Calu3 (cell line): Measurements from ENCODE around the gene DCC. TPM values are rescaled to one million over a fixed set of nuclear protein-coding genes. Genes with fewer than 3 reads are reported as not detected.

Experiments
- BruUV-seq: library from RNA; stranded (reverse); fragments of 400-500 nt; replicated peaks from 2 replicates; lab custom pipeline; 2021; lab: Mats Ljungman, UMichigan
- CTCF ChIA-PET: fragments of 300-600 bp; sonication (Branson Sonifier 250); formaldehyde crosslinking; loops from one replicate; lab custom pipeline; 2022; ENCODE audit warnings: antibody characterized with exemption; lab: Charles Lee
- DNase-seq: peaks from one replicate; pipeline ENCODE4 v3.0.0; 2022
- H3K27ac Mint-ChIP-seq: one replicate; pipeline ENCODE4 v1.8.0; 2022; ENCODE audit warnings: mixed read lengths; ENCODE audit not compliant: unreplicated experiment
- H3K27me3 Mint-ChIP-seq: one replicate; pipeline ENCODE4 v1.8.0; 2022; ENCODE audit warnings: mixed read lengths; ENCODE audit not compliant: unreplicated experiment
- H3K36me3 Mint-ChIP-seq: one replicate; pipeline ENCODE4 v1.8.0; 2022; ENCODE audit warnings: mild to moderate bottlenecking, moderate library complexity, mixed read lengths; ENCODE audit not compliant: insufficient read depth, unreplicated experiment
- H3K4me1 Mint-ChIP-seq: one replicate; pipeline ENCODE4 v1.8.0; 2022; ENCODE audit warnings: mild to moderate bottlenecking, low read depth, mixed read lengths; ENCODE audit not compliant: unreplicated experiment
- H3K4me3 Mint-ChIP-seq: one replicate; pipeline ENCODE4 v1.8.0; 2022; ENCODE audit warnings: mild to moderate bottlenecking, low read depth, moderate library complexity, mixed read lengths; ENCODE audit not compliant: unreplicated experiment
- H3K9me3 Mint-ChIP-seq: one replicate; pipeline ENCODE4 v1.8.0; 2022; ENCODE audit warnings: low read depth, mixed read lengths; ENCODE audit not compliant: unreplicated experiment
- CTCF ChIP-seq: fragments of 200-600 bp; IDR thresholded peaks from one replicate; pipeline ENCODE4 v1.8.0; 2022; ENCODE audit warnings: antibody characterized with exemption; ENCODE audit not compliant: unreplicated experiment
- intact Hi-C: fragments of 100-400 bp; cut with micrococcal nuclease; formaldehyde crosslinking; loops from one replicate; pipeline ENCODE4 v1.10.0; 2022; ENCODE audit not compliant: unreplicated experiment
- total RNA-seq: library from RNA; stranded (reverse); gene quantifications from 2 replicates; pipeline ENCODE4 v1.2.3, GENCODE V29; 2022

The DCC gene
- total RNA-seq, 1 experiment from 2014 or later = not detected

- intact Hi-C loops = no loop called here
- Mint-ChIP-seq H3K36me3 (no peaks in the 10 kb centered on the region), H3K27me3 (no peaks in the 10 kb centered on the region), H3K4me3 (peak overlapping the region; percentile 41), H3K9me3 (peaks cover 14% of the 10 kb centered on the region), H3K27ac (peak overlapping the region; percentile 43), H3K4me1 (peaks cover 31% of the 10 kb centered on the region)
- CTCF ChIA-PET = no interaction called here
- no peak for DNase-seq
- no peak for TF ChIP-seq CTCF
- BruUV-seq = no TSS peak
Measured at GRCh38 chr18:53543711-53544110, 1203.7 kb downstream of the DCC start.

- Mint-ChIP-seq H3K27ac (no peak overlapping the region), H3K36me3 (no peaks in the 10 kb centered on the region), H3K9me3 (peaks cover 11% of the 10 kb centered on the region), H3K4me1 (peaks cover 31% of the 10 kb centered on the region), H3K27me3 (no peaks in the 10 kb centered on the region), H3K4me3 (no peak overlapping the region)
- no peak for DNase-seq
- CTCF ChIA-PET = no interaction called here
- intact Hi-C loops = no loop called here
- BruUV-seq = no TSS peak
- no peak for TF ChIP-seq CTCF
Measured at GRCh38 chr18:53544917-53545316, 1204.9 kb downstream of the DCC start.

- intact Hi-C loops = no loop called here
- no peaks in the 10 kb centered on the region for H3K4me1 Mint-ChIP-seq
- peaks cover 5% of the 10 kb centered on the region for H3K9me3 Mint-ChIP-seq
- H3K4me3 Mint-ChIP-seq = no peak overlapping the region
- no peaks in the 10 kb centered on the region for H3K36me3 Mint-ChIP-seq
- TF ChIP-seq CTCF = no peak
- no peak for DNase-seq
- CTCF ChIA-PET = no interaction called here
- H3K27me3 Mint-ChIP-seq = no peaks in the 10 kb centered on the region
- no peak overlapping the region for H3K27ac Mint-ChIP-seq
- no TSS peak for BruUV-seq
Measured at GRCh38 chr18:53551868-53552426, 1212.0 kb downstream of the DCC start.

- no peaks in the 10 kb centered on the region for H3K4me1 Mint-ChIP-seq
- H3K27me3 Mint-ChIP-seq = no peaks in the 10 kb centered on the region
- H3K4me3 Mint-ChIP-seq = no peak overlapping the region
- no peak for DNase-seq
- CTCF ChIA-PET = no interaction called here
- H3K27ac Mint-ChIP-seq = no peak overlapping the region
- no peaks in the 10 kb centered on the region for H3K36me3 Mint-ChIP-seq
- no peak for TF ChIP-seq CTCF
- H3K9me3 Mint-ChIP-seq = peaks cover 5% of the 10 kb centered on the region
- BruUV-seq = no TSS peak
- intact Hi-C loops = no loop called here
Measured at GRCh38 chr18:53553030-53553429, 1213.0 kb downstream of the DCC start.
